Endothelial cell of umbilical vein (primary cell): ENCODE results near the gene XPNPEP2. TPM values are rescaled to one million over a fixed set of nuclear protein-coding genes. Genes with fewer than 3 reads are reported as not detected.

Source experiments
- BruUV-seq: library from RNA; stranded (reverse); fragments of 400-500 nt; replicated peaks from 2 replicates; lab custom pipeline; 2021; lab: Mats Ljungman, UMichigan
- CTCF ChIA-PET: fragments of 300-600, 350-600 bp; sonication (Branson Sonifier 250); formaldehyde crosslinking; loops from one replicate; lab custom pipeline; 2021; ENCODE audit warnings: antibody characterized with exemption, inconsistent platforms; lab: Charles Lee
- POLR2A ChIA-PET: fragments of 300-600, 350-600 bp; sonication (Branson Sonifier 250); formaldehyde crosslinking; loops from one replicate; lab custom pipeline; 2021; ENCODE audit warnings: antibody characterized with exemption, inconsistent platforms; lab: Charles Lee
- DNase-seq: peaks from one replicate; pipeline ENCODE4 v3.0.0-alpha.2; 2011; ENCODE audit warnings: low read depth, low spot score
- FAIRE-seq: peaks from 2 replicates; lab custom pipeline; 2011; peaks lifted over from hg19 to GRCh38; lab: Jason Lieb, UNC
- H2AFZ ChIP-seq: 2 replicates; pipeline ENCODE4 v1.6.0; 2012; ENCODE audit warnings: low read depth, low read length, control low read depth, inconsistent platforms
- H3K27ac ChIP-seq: 2 replicates; pipeline ENCODE4 v1.5.1; 2011; ENCODE audit warnings: low read depth, mild to moderate bottlenecking, control low read depth, low read length, moderate library complexity; ENCODE audit not compliant: insufficient read depth
- H3K27me3 ChIP-seq, 2 experiments: 2 replicates each; pipeline versions ENCODE4 v1.6.0 to v1.6.1; 2011; ENCODE audit warnings: low read length in 2 of 2, mixed read lengths in 1 of 2; ENCODE audit not compliant: control insufficient read depth in 2 of 2, insufficient read depth in 2 of 2
- H3K36me3 ChIP-seq, 2 experiments: 2 replicates in 1 of 2; 3 replicates in 1 of 2; pipeline ENCODE4 v1.5.1; 2011; ENCODE audit warnings: low read length in 2 of 2, mild to moderate bottlenecking in 1 of 2, moderate library complexity in 1 of 2; ENCODE audit not compliant: control insufficient read depth in 2 of 2, insufficient read depth in 2 of 2; ENCODE audit errors: extremely low read depth in 1 of 2
- H3K4me1 ChIP-seq: 3 replicates; pipeline ENCODE4 v1.5.1; 2011; ENCODE audit warnings: mild to moderate bottlenecking, low read length; ENCODE audit not compliant: control insufficient read depth, insufficient read depth; ENCODE audit errors: extremely low read depth
- H3K4me2 ChIP-seq: 2 replicates; pipeline ENCODE4 v1.6.1; 2011; ENCODE audit warnings: low read length, control low read depth, mixed read lengths; ENCODE audit not compliant: insufficient read depth
- H3K4me3 ChIP-seq, 3 experiments: fragments of 200-600 bp in 1 of 3; sonication (generic), shearing (Covaris generic) in 1 of 3; replicated peaks in 1 of 3; 2 replicates each; pipeline ENCODE4 v1.5.1; 2011 to 2016; ENCODE audit warnings: control low read depth in 3 of 3, low read length in 3 of 3, mild to moderate bottlenecking in 2 of 3, inconsistent platforms in 1 of 3, low read depth in 1 of 3, moderate library complexity in 1 of 3; ENCODE audit not compliant: insufficient read depth in 1 of 3
- H3K79me2 ChIP-seq: 2 replicates; pipeline ENCODE4 v1.6.0; 2012; ENCODE audit warnings: low read length, inconsistent platforms; ENCODE audit not compliant: control insufficient read depth, insufficient read depth
- H3K9ac ChIP-seq: replicated peaks from 2 replicates; pipeline ENCODE3; 2011; ENCODE audit warnings: low read length, control low read depth; ENCODE audit not compliant: insufficient read depth; ENCODE audit errors: extremely low read depth
- H3K9me1 ChIP-seq: replicated peaks from 3 replicates; pipeline ENCODE4 v1.6.0; 2011; ENCODE audit warnings: mild to moderate bottlenecking, low read length; ENCODE audit not compliant: control insufficient read depth, insufficient read depth; ENCODE audit errors: extremely low read depth
- H3K9me3 ChIP-seq: replicated peaks from 2 replicates; pipeline ENCODE4 v1.5.1; 2012; ENCODE audit warnings: low read length, inconsistent platforms; ENCODE audit not compliant: control insufficient read depth, insufficient read depth
- H4K20me1 ChIP-seq: replicated peaks from 2 replicates; pipeline ENCODE3; 2011; ENCODE audit warnings: mild to moderate bottlenecking, low read length; ENCODE audit not compliant: control insufficient read depth, insufficient read depth; ENCODE audit errors: extremely low read depth
- EZH2 ChIP-seq: IDR thresholded peaks from 2 replicates; pipeline ENCODE4 v1.6.1; 2012; ENCODE audit warnings: borderline replicate concordance, low read depth, mild to moderate bottlenecking, moderate library complexity, low read length, inconsistent platforms; ENCODE audit not compliant: severe bottlenecking
- FOS ChIP-seq: IDR thresholded peaks from 2 replicates; pipeline ENCODE4 v1.6.1; 2011; ENCODE audit warnings: mild to moderate bottlenecking, low read length, moderate library complexity, borderline replicate concordance; ENCODE audit not compliant: insufficient read depth
- GATA2 ChIP-seq: IDR thresholded peaks from 2 replicates; pipeline ENCODE4 v1.7.0; 2011; ENCODE audit warnings: low read depth, mild to moderate bottlenecking, moderate library complexity, mixed read lengths, low read length; ENCODE audit not compliant: insufficient read length, insufficient read depth
- JUN ChIP-seq: IDR thresholded peaks from 2 replicates; pipeline ENCODE4 v1.6.1; 2011; ENCODE audit warnings: borderline replicate concordance, low read depth; ENCODE audit not compliant: insufficient read length, insufficient read depth
- MYC ChIP-seq: IDR thresholded peaks from one replicate; pipeline ENCODE4 v1.6.1; 2011; ENCODE audit warnings: mild to moderate bottlenecking, low read depth, low read length
- POLR2A ChIP-seq: IDR thresholded peaks from 2 replicates; pipeline ENCODE4 v1.6.1; 2012; ENCODE audit warnings: low read depth, mild to moderate bottlenecking, control low read depth, low read length
- POLR2AphosphoS5 ChIP-seq: IDR thresholded peaks from 2 replicates; pipeline ENCODE4 v1.6.1; 2012; ENCODE audit warnings: low read depth, mild to moderate bottlenecking, control low read depth, low read length, moderate library complexity; ENCODE audit not compliant: insufficient read depth
- dilution Hi-C: fragments of 300-500 bp; cut with MboI; formaldehyde crosslinking; loops from one replicate; pipeline ENCODE4 v1.15.0; 2019; ENCODE audit warnings: low sequenced_read_pairs; ENCODE audit not compliant: extremely low pct_ligation_motif_present
- intact Hi-C: fragments of 100-400 bp; cut with micrococcal nuclease; formaldehyde crosslinking; loops from one replicate; pipeline ENCODE4 v1.10.0; 2022
- polyA plus RNA-seq, 4 experiments: library from polyadenylated mRNA; depleted of rRNA in 3 of 4; stranded (reverse) in 3 of 4; unstranded in 1 of 4; fragments of >200 nt; gene quantifications; 2 replicates each; pipeline versions ENCODE4 v1.2.1 to v1.2.3, GENCODE V29; 2011 to 2012; ENCODE audit warnings: missing spikeins in 1 of 4
- total RNA-seq: library from RNA; stranded (reverse); gene quantifications from 2 replicates; pipeline ENCODE4 v1.2.3, GENCODE V29; 2021
- TF ChIP-seq, protein P1 (sequence below): IDR thresholded peaks from 2 replicates; pipeline ENCODE4 v1.6.1; 2011; ENCODE audit not compliant: insufficient read depth, insufficient read length
- TF ChIP-seq, protein P2 (sequence below), 2 donors: IDR thresholded peaks; 1 replicate in 1 of 2; 2 replicates in 1 of 2; pipeline ENCODE4 v1.5.1; 2011; ENCODE audit warnings: low read length in 2 of 2, mild to moderate bottlenecking in 2 of 2, moderate library complexity in 2 of 2, control low read depth in 1 of 2, inconsistent platforms in 1 of 2, low read depth in 1 of 2; ENCODE audit not compliant: insufficient read depth in 1 of 2; ENCODE audit errors: extremely low read depth in 1 of 2

Gene XPNPEP2
- total and polyA plus RNA-seq, 2 donors (not counting 3 experiments of a cell fraction or from before 2014, with no cell fraction given) = 0.04 TPM; not detected in 1

DNA sequence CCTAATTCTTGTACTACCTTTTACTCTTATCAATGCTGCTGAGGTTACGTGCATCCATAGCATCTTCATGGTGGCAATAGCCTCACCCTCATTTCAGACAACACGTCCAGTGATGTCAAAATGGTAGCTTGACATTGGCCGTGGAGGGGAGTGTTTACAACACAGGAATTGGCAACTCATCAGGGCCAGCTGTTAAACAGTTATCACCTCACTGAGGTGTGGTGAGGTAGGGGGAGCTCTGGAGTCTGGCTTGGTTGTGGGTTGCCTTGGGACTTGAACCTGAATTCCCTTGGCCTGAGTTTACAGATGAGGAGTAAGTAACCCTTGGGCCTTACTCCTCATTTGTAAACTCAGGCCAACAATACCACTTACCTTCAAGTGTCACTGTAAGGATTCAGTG lies 51.4 kb downstream of the XPNPEP2 start:
- H3K27ac ChIP-seq = no peak overlapping the region
- H3K4me3 ChIP-seq = no peak overlapping the region
- no peak for FAIRE-seq
- no peaks in the 10 kb centered on the region for H3K36me3 ChIP-seq
- intact Hi-C loops = no loop called here
- H3K4me1 ChIP-seq = no peaks in the 10 kb centered on the region
- no TSS peak for BruUV-seq
- H3K9ac ChIP-seq = no peak overlapping the region
- DNase-seq = no peak
- no peak overlapping the region for H3K4me2 ChIP-seq
- H2AFZ ChIP-seq = no peak overlapping the region
- no peak for TF ChIP-seq GATA2
- no peak for TF ChIP-seq POLR2AphosphoS5
- TF ChIP-seq JUN = no peak
- no peak for TF ChIP-seq FOS
- TF ChIP-seq MYC = no peak
- no peaks in the 10 kb centered on the region for H4K20me1 ChIP-seq
- ChIA-PET CTCF (no interaction called here), POLR2A (no interaction called here)
- dilution Hi-C loops = no loop called here
- H3K9me1 ChIP-seq = no peaks in the 10 kb centered on the region
- no peaks in the 10 kb centered on the region for H3K79me2 ChIP-seq
- no peaks in the 10 kb centered on the region for H3K27me3 ChIP-seq
- no peaks in the 10 kb centered on the region for H3K9me3 ChIP-seq

- no TSS peak for BruUV-seq
- no peaks in the 10 kb centered on the region for H3K4me1 ChIP-seq
- intact Hi-C loops (no loop called here), dilution Hi-C loops (no loop called here)
- ChIA-PET CTCF (no interaction called here), POLR2A (no interaction called here)
- H4K20me1 ChIP-seq = no peaks in the 10 kb centered on the region
- no peak overlapping the region for H3K4me2 ChIP-seq
- FAIRE-seq = no peak
- H3K4me3 ChIP-seq = no peak overlapping the region
- H3K9ac ChIP-seq = no peak overlapping the region
- DNase-seq = no peak
- no peaks in the 10 kb centered on the region for H3K79me2 ChIP-seq
- H3K9me1 ChIP-seq = no peaks in the 10 kb centered on the region
- TF ChIP-seq POLR2A (no peak), EZH2 (no peak), JUN (no peak), POLR2AphosphoS5 (no peak), MYC (no peak), GATA2 (no peak), FOS (no peak)
- TF ChIP-seq, protein P1, sequence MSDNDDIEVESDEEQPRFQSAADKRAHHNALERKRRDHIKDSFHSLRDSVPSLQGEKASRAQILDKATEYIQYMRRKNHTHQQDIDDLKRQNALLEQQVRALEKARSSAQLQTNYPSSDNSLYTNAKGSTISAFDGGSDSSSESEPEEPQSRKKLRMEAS = no peak
- TF ChIP-seq, protein P2, sequence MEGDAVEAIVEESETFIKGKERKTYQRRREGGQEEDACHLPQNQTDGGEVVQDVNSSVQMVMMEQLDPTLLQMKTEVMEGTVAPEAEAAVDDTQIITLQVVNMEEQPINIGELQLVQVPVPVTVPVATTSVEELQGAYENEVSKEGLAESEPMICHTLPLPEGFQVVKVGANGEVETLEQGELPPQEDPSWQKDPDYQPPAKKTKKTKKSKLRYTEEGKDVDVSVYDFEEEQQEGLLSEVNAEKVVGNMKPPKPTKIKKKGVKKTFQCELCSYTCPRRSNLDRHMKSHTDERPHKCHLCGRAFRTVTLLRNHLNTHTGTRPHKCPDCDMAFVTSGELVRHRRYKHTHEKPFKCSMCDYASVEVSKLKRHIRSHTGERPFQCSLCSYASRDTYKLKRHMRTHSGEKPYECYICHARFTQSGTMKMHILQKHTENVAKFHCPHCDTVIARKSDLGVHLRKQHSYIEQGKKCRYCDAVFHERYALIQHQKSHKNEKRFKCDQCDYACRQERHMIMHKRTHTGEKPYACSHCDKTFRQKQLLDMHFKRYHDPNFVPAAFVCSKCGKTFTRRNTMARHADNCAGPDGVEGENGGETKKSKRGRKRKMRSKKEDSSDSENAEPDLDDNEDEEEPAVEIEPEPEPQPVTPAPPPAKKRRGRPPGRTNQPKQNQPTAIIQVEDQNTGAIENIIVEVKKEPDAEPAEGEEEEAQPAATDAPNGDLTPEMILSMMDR (IDR thresholded peaks at IDR 0.05; ENCODE audit: extremely low read depth in 1 of 2, insufficient read depth in 1 of 2, low read depth in 1 of 2, low read length in 2 of 2) = no peak
- no peaks in the 10 kb centered on the region for H3K9me3 ChIP-seq
- H3K27me3 ChIP-seq = no peaks in the 10 kb centered on the region
- no peaks in the 10 kb centered on the region for H3K36me3 ChIP-seq
- H2AFZ ChIP-seq = no peak overlapping the region
- no peak overlapping the region for H3K27ac ChIP-seq
Measured at GRCh38 chrX:129790808-129791207, 52.0 kb downstream of the XPNPEP2 start.
